NB4 (cell line): ENCODE measurements around the gene NUDT1.

Experiments used
- DNase-seq: peaks from one replicate; pipeline ENCODE4 v3.0.0; 2010; ENCODE audit warnings: low read depth
- H3K4me3 ChIP-seq: one replicate; pipeline ENCODE4 v1.5.1; 2011; ENCODE audit warnings: mild to moderate bottlenecking, low read depth, low read length, moderate library complexity
- MAX ChIP-seq: IDR thresholded peaks from 2 replicates; pipeline ENCODE4 v1.6.1; 2011; ENCODE audit warnings: low read depth, low read length
- MYC ChIP-seq: IDR thresholded peaks from 2 replicates; pipeline ENCODE4 v1.6.1; 2011; ENCODE audit warnings: low read depth, low read length
- POLR2A ChIP-seq: IDR thresholded peaks from 2 replicates; pipeline ENCODE4 v1.6.1; 2011; ENCODE audit warnings: mild to moderate bottlenecking; ENCODE audit not compliant: insufficient read length; ENCODE audit errors: extremely low read depth
- TF ChIP-seq, protein P1 (sequence below): IDR thresholded peaks from one replicate; pipeline ENCODE4 v1.5.1; 2012; ENCODE audit warnings: low read depth, low read length

Gene NUDT1

DNA sequence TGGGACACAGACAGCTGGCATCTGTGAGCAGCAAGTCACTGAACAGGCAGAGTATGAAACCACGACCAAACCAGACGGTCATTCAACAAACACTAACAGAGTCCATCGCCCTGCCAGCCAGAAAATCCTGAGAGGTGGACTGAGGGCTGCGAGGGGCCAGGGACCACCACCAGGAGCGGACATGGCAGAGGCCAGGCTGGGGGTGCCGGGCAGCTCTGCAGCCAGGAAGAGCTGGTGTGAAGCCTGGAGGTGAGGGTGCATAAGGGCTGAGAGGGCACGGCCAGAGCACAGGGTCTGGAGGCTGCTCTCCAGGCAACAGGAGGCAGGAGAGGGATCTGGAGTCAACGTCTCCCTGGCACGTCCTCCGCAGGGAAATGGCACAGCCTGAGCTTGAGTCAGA lies 24.8 kb upstream of the NUDT1 start:
- no peak overlapping the region for H3K4me3 ChIP-seq
- TF ChIP-seq POLR2A (no peak), MAX (no peak), MYC (no peak)
- TF ChIP-seq, protein P1, sequence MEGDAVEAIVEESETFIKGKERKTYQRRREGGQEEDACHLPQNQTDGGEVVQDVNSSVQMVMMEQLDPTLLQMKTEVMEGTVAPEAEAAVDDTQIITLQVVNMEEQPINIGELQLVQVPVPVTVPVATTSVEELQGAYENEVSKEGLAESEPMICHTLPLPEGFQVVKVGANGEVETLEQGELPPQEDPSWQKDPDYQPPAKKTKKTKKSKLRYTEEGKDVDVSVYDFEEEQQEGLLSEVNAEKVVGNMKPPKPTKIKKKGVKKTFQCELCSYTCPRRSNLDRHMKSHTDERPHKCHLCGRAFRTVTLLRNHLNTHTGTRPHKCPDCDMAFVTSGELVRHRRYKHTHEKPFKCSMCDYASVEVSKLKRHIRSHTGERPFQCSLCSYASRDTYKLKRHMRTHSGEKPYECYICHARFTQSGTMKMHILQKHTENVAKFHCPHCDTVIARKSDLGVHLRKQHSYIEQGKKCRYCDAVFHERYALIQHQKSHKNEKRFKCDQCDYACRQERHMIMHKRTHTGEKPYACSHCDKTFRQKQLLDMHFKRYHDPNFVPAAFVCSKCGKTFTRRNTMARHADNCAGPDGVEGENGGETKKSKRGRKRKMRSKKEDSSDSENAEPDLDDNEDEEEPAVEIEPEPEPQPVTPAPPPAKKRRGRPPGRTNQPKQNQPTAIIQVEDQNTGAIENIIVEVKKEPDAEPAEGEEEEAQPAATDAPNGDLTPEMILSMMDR = no peak
- DNase-seq = no peak

DNA sequence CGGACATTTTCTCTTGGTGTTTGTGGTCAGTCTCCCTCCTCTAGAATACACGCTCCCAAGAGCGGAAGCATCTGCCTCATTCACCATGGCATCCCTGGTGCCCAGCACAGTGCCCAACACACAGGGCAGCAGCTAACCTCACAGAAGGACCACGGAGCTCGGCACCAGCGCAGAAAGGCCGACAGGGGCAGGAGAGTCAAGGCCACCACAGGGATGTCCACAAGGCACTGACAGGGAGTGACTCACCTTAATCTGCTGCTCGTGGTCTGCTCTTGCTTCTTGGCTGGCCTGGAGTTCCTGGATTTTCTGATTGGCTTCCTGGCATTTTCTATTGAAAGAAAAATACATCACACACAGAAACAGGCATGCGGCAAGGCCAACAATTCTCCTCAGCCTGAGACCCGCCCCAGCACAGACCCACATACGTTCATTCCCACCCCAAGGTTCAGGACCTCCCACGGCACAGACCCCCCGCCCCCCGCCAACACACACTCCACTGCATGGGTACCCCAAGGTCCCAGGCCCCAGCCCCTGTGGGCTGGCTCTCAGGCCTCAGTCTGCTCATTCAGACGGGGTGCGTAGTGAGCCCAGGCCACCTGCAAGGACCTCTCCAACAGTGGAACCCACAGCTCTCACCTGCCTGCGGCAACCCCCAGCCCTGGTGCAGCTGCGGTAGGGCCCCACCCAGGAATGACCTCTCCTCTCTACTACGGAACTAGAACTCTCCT lies 24.1 kb upstream of the NUDT1 start:
- no peak overlapping the region for H3K4me3 ChIP-seq
- no peak for TF ChIP-seq MYC
- no peak for TF ChIP-seq MAX
- no peak for TF ChIP-seq POLR2A
- TF ChIP-seq, protein P1 = no peak
- no peak for DNase-seq

DNA sequence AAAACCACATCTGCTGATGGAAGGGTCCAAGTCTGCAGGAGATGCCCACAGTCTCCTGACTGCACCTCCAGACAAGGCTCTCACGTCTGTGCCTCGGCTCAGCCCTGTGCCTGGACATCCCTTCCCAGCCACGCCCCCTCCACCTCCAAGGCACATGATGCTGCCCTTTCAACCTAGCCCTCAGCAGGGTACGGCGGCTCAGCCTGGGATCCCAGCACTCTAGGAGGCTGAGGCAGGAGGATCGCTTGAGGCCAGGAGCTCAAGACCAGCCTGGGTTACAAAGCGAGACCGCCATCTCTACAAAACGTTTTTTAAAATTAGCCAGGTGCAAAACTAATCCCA lies 23.6 kb upstream of the NUDT1 start:
- no peak for DNase-seq
- TF ChIP-seq, protein P1 = no peak
- no peak for TF ChIP-seq POLR2A
- no peak for TF ChIP-seq MAX
- no peak for TF ChIP-seq MYC
- H3K4me3 ChIP-seq = no peak overlapping the region

DNA sequence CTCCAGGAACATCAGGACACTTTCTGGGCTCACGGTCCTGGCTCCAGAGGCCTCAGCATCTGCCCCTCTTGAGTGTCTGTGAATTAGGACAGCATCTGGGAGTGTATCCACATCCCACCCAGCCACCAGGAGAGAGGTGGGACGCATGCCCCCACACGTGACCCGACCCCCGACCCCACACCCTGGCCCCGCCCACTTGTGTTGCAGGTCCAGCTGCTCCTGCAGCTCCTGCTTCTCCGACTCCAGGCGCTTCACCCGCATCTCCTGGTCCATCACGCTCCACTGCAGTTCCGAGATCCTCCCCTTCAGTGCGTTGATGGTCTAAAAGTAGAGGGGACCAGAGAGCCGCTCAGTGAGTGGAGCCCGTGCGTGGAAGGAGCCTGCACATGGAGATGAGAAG lies 22.9 kb upstream of the NUDT1 start:
- no peak overlapping the region for H3K4me3 ChIP-seq
- DNase-seq = no peak
- TF ChIP-seq, protein P1 = no peak
- TF ChIP-seq MYC (no peak), MAX (no peak), POLR2A (no peak)

DNA sequence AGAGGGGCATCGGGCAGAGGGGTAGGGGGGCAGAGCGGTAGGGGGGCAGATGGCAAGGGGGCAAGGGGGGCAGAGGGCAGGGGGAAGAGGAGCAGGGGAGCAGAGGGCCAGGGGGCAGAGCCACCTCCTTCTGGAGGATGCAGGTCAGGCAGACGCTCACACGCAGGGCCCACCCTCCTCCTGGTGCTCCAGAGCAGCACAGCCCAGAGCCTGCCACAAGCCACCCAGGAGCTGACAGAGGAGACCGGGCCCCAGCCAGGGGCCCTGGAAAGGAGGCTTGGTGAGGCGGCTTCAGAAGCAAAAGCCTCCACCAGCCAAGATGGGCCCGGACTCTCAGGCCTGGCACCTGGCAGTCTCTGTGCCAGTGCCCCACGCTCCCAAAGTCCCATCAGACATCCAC lies 22.4 kb upstream of the NUDT1 start:
- TF ChIP-seq POLR2A = no peak
- TF ChIP-seq, protein P1 = no peak
- TF ChIP-seq MYC = no peak
- TF ChIP-seq MAX = no peak
- no peak overlapping the region for H3K4me3 ChIP-seq
- DNase-seq = no peak

DNA sequence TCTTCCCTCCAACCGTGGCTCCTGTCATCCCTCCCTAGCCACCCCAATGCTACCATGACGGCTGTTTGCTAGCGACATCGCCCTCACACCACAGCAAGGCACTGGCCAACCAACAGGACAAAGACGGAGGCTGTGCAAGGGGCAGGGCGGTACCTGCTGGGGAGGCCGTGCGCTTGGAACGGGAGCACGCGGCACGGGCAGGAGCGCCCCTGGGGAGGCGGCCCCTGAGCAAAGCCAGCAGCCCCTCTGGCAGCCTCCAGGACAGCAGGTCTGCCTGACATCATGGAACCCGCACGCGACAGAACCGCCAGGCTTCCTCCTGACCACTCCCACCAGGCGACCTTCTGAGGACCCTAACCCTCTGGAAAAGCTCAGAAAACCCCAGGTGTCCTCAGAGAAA lies 22.0 kb upstream of the NUDT1 start:
- no peak for DNase-seq
- TF ChIP-seq, protein P1 = no peak
- TF ChIP-seq MYC (no peak), MAX (no peak), POLR2A (no peak)
- no peak overlapping the region for H3K4me3 ChIP-seq
